Osteoblast (primary cell): Measurements from ENCODE around the gene ZNF839. TPM values are rescaled to one million over a fixed set of nuclear protein-coding genes. Genes with fewer than 3 reads are reported as not detected.

Experiments used
- DNase-seq: peaks from one replicate; pipeline ENCODE4 v3.0.0; 2011; ENCODE audit warnings: low spot score, mixed read lengths; ENCODE audit not compliant: insufficient read length; ENCODE audit errors: missing footprints
- H2AFZ ChIP-seq: 2 replicates; pipeline ENCODE4 v1.6.0; 2011; ENCODE audit warnings: mild to moderate bottlenecking, low read length
- H3K27ac ChIP-seq: 2 replicates; pipeline ENCODE4 v1.5.1; 2011; ENCODE audit warnings: mild to moderate bottlenecking, low read depth, low read length, moderate library complexity
- H3K27me3 ChIP-seq: 2 replicates; pipeline ENCODE4 v1.6.0; 2012; ENCODE audit warnings: mild to moderate bottlenecking, control low read depth, inconsistent platforms, low read length, moderate library complexity; ENCODE audit not compliant: insufficient read depth
- H3K36me3 ChIP-seq: 2 replicates; pipeline ENCODE4 v1.5.1; 2011; ENCODE audit warnings: mild to moderate bottlenecking, low read length, control low read depth, moderate library complexity; ENCODE audit not compliant: insufficient read depth
- H3K4me1 ChIP-seq: 2 replicates; pipeline ENCODE4 v1.5.1; 2011; ENCODE audit warnings: mild to moderate bottlenecking, low read length, control low read depth, moderate library complexity; ENCODE audit not compliant: insufficient read depth
- H3K4me2 ChIP-seq: 2 replicates; pipeline ENCODE4 v1.6.0; 2011; ENCODE audit warnings: mild to moderate bottlenecking, low read length; ENCODE audit not compliant: insufficient read depth
- H3K4me3 ChIP-seq: fragments of 200-600 bp; sonication (generic); 3 replicates; pipeline ENCODE4 v1.5.1; 2012; ENCODE audit warnings: mild to moderate bottlenecking, low read length, inconsistent platforms; ENCODE audit not compliant: insufficient read depth
- H3K79me2 ChIP-seq: 2 replicates; pipeline ENCODE4 v1.6.0; 2012; ENCODE audit warnings: mild to moderate bottlenecking, low read length, control low read depth, inconsistent platforms; ENCODE audit not compliant: insufficient read depth
- H3K9me3 ChIP-seq: 2 replicates; pipeline ENCODE4 v1.5.1; 2011; ENCODE audit warnings: low read depth, low read length, control low read depth
- H4K20me1 ChIP-seq: 2 replicates; pipeline ENCODE4 v1.6.0; 2012; ENCODE audit warnings: mild to moderate bottlenecking, low read length, control low read depth; ENCODE audit not compliant: insufficient read depth
- total RNA-seq: library from RNA; depleted of rRNA; stranded (reverse); fragments of >200 nt; gene quantifications from 2 replicates; pipeline ENCODE4 v1.2.3, GENCODE V29; 2012
- TF ChIP-seq, protein P1 (sequence below): IDR thresholded peaks from 2 replicates; pipeline ENCODE4 v1.5.1; 2011; ENCODE audit warnings: mild to moderate bottlenecking, low read depth, low read length, moderate library complexity; ENCODE audit errors: extremely low read depth

ZNF839 gene
- total RNA-seq, 1 donor, result 7.2 TPM

- H3K79me2 ChIP-seq, result peaks cover 36% of the 10 kb centered on the region
- no peak overlapping the region for H2AFZ ChIP-seq
- no peaks in the 10 kb centered on the region for H3K9me3 ChIP-seq
- peaks cover 31% of the 10 kb centered on the region for H3K36me3 ChIP-seq
- no peak overlapping the region for H3K4me3 ChIP-seq
- no peak overlapping the region for H3K27ac ChIP-seq
- TF ChIP-seq, protein P1, sequence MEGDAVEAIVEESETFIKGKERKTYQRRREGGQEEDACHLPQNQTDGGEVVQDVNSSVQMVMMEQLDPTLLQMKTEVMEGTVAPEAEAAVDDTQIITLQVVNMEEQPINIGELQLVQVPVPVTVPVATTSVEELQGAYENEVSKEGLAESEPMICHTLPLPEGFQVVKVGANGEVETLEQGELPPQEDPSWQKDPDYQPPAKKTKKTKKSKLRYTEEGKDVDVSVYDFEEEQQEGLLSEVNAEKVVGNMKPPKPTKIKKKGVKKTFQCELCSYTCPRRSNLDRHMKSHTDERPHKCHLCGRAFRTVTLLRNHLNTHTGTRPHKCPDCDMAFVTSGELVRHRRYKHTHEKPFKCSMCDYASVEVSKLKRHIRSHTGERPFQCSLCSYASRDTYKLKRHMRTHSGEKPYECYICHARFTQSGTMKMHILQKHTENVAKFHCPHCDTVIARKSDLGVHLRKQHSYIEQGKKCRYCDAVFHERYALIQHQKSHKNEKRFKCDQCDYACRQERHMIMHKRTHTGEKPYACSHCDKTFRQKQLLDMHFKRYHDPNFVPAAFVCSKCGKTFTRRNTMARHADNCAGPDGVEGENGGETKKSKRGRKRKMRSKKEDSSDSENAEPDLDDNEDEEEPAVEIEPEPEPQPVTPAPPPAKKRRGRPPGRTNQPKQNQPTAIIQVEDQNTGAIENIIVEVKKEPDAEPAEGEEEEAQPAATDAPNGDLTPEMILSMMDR, result no peak
- no peak overlapping the region for H3K4me2 ChIP-seq
- no peaks in the 10 kb centered on the region for H3K27me3 ChIP-seq
- no peak for DNase-seq
- peaks cover 14% of the 10 kb centered on the region for H3K4me1 ChIP-seq
- H4K20me1 ChIP-seq, result no peaks in the 10 kb centered on the region
Measured at GRCh38 chr14:102359341-102359740, 39.8 kb downstream of the ZNF839 start.

DNA sequence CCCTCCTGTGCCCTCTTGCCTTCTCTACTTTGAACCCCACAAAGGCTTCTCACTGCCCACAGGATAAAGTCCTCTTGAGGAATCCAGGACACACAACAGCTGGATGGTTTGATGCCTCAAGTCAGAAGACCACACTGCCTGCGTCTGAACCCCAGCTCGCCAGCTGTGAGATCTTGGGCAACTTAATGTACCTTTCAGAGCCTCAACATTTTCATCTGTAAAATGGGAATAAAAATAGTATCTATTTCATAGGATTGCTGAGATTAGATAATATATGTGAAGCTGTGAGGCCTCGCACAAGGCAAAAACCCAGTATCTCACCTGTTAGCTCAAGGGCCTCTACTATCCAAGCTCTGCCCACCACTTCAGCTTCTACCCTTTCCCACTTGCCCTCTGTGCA is 40.8 kb downstream of the ZNF839 start:
- H3K4me2 ChIP-seq, result no peak overlapping the region
- peaks cover 47% of the 10 kb centered on the region for H3K79me2 ChIP-seq
- peaks cover 5% of the 10 kb centered on the region for H4K20me1 ChIP-seq
- H3K27ac ChIP-seq, result no peak overlapping the region
- DNase-seq, result no peak
- H3K36me3 ChIP-seq, result peaks cover 24% of the 10 kb centered on the region
- peaks cover 14% of the 10 kb centered on the region for H3K4me1 ChIP-seq
- H3K9me3 ChIP-seq, result no peaks in the 10 kb centered on the region
- TF ChIP-seq, protein P1, result no peak
- H3K27me3 ChIP-seq, result no peaks in the 10 kb centered on the region
- H3K4me3 ChIP-seq, result no peak overlapping the region
- H2AFZ ChIP-seq, result no peak overlapping the region

GRCh38 chr14:102362084-102362483 is 42.5 kb downstream of the ZNF839 start:
- Histone ChIP-seq H3K4me2 (peak overlapping the region; percentile 91), H3K9me3 (no peaks in the 10 kb centered on the region), H2AFZ (peak overlapping the region; percentile 68), H3K27me3 (no peaks in the 10 kb centered on the region), H3K27ac (peak overlapping the region; percentile 96), H3K36me3 (peaks cover 11% of the 10 kb centered on the region), H4K20me1 (peaks cover 12% of the 10 kb centered on the region), H3K4me1 (peaks cover 14% of the 10 kb centered on the region), H3K4me3 (peak overlapping the region; percentile 93), H3K79me2 (peaks cover 60% of the 10 kb centered on the region)
- TF ChIP-seq, protein P1, result no peak
- peak; percentile 95 for DNase-seq

DNA sequence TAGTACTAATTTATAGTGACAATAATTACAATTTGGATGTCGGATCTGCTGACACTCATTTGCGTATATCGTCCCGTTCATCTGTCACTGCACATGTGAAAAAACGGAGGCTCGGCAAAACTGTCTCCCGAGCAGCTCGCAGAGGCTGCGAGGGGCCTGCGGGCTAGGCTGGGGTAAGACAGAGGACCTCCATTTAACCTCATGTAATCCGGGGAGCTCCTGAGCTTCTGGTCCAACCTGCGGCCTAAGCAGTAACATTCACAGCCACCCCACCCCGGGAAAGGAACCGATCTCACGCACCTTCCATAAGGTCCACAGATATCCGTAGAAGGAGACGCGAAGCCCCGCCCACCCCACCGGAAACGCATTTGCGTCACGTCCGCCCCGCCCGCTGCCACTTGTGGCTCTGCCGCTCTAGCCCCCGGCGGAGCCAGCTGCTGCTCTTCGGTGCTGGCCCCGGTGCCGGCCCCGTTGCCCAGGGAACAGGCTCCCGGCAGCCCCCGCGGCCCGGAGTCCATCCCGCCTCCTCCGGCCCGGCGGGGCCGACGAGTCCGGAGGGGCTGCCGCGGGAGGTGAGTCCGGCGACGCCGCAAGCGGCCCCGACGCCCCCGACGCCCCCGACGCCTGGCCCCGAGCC is 43.1 kb downstream of the ZNF839 start, which contains the start of the genes CINP and TECPR2:
Gene CINP (minus strand): TSS at position 346 of the 637 bp plus-strand sequence. CDS start 39 bp downstream, at position 307.
Gene TECPR2 (plus strand): TSS at position 397 of the 637 bp plus-strand sequence. CDS start 13,781 bp downstream, outside the sequence.
- H3K9me3 ChIP-seq, result no peaks in the 10 kb centered on the region
- H4K20me1 ChIP-seq, result peaks cover 17% of the 10 kb centered on the region
- peaks cover 16% of the 10 kb centered on the region for H3K4me1 ChIP-seq
- peaks cover 6% of the 10 kb centered on the region for H3K36me3 ChIP-seq
- H3K4me3 ChIP-seq, result peak within 1 kb of the TSS; percentile 93
- TF ChIP-seq, protein P1, result no peak
- peak within 1 kb of the TSS; percentile 68 for H2AFZ ChIP-seq
- H3K27me3 ChIP-seq, result no peaks in the 10 kb centered on the region
- peaks cover 66% of the 10 kb centered on the region for H3K79me2 ChIP-seq
- H3K27ac ChIP-seq, result peak within 1 kb of the TSS; percentile 96
- peak; percentile 99 for DNase-seq
- peak within 1 kb of the TSS; percentile 91 for H3K4me2 ChIP-seq
